Stomach (tissue), 9 donors: Measurements from ENCODE around the gene XIRP1. TPM values are rescaled to one million over a fixed set of nuclear protein-coding genes. Genes with fewer than 3 reads are reported as not detected.

Source experiments
- DNase-seq, 2 donors: peaks; one replicate each; pipeline versions ENCODE4 v3.0.0 to v3.0.0-alpha.2; 2013 to 2019
- H3K27ac ChIP-seq, 5 donors: fragments of 200-600 bp in 4 of 5; sonication (generic) in 4 of 5; one replicate each; pipeline ENCODE4 v1.5.1; 2013 to 2019; ENCODE audit warnings: mild to moderate bottlenecking in 1 of 5, moderate library complexity in 1 of 5
- H3K27me3 ChIP-seq, 3 donors: fragments of 200-600 bp; sonication (generic); one replicate each; pipeline ENCODE4 v1.5.1; 2017 to 2019; ENCODE audit warnings: mixed run types in 1 of 3
- H3K36me3 ChIP-seq, 4 donors: fragments of 200-600 bp; sonication (generic); 1 replicate in 3 of 4; 2 replicates in 1 of 4; pipeline ENCODE4 v1.5.1; 2016 to 2019
- H3K4me1 ChIP-seq, 4 donors: fragments of 200-600 bp; sonication (generic); one replicate each; pipeline ENCODE4 v1.5.1; 2016 to 2019
- H3K4me3 ChIP-seq, 4 donors: fragments of 200-600 bp; sonication (generic) in 3 of 4; one replicate each; pipeline ENCODE4 v1.5.1; 2016 to 2019; ENCODE audit warnings: mild to moderate bottlenecking in 1 of 4
- H3K9me3 ChIP-seq, 4 donors: fragments of 200-600 bp; sonication (generic); one replicate each; pipeline ENCODE4 v1.5.1; 2016 to 2019
- EP300 ChIP-seq: sonication (generic); formaldehyde crosslinking; IDR thresholded peaks from one replicate; pipeline ENCODE4 v1.6.1; 2017; ENCODE audit warnings: antibody characterized with exemption
- POLR2A ChIP-seq, 4 donors: fragments of 450-650 bp; IDR thresholded peaks; one replicate each; pipeline ENCODE4 v1.6.1; 2016; ENCODE audit warnings: antibody characterized with exemption in 4 of 4, control low read depth in 2 of 4, mild to moderate bottlenecking in 1 of 4, moderate library complexity in 1 of 4
- POLR2AphosphoS5 ChIP-seq, 3 donors: sonication (generic); formaldehyde crosslinking; IDR thresholded peaks; one replicate each; pipeline ENCODE4 v1.6.1; 2016; ENCODE audit warnings: antibody characterized with exemption in 3 of 3
- WGBS, 5 donors: extraction: QIAGEN DNeasy Blood & Tissue Kit in 3 of 5; methylation state at CpG; one replicate each; pipeline versions ENCODE4 v1.1.5 to v1.1.7; 2013 to 2018; 5-methylcytosine and 5-hydroxymethylcytosine counted together
- intact Hi-C: fragments of 100-400 bp; cut with DNase I; formaldehyde crosslinking; loops from one replicate; pipeline ENCODE4 v1.15.1; 2023; ENCODE audit warnings: low total_unique reads
- polyA plus RNA-seq, 3 donors: library from polyadenylated mRNA; stranded (reverse); fragments of 200-250 nt; gene quantifications; one replicate each; pipeline ENCODE4 v1.2.3, GENCODE V29; 2013
- total RNA-seq, 5 donors: library from RNA; depleted of rRNA; stranded (reverse); fragments of >200 nt; gene quantifications; one replicate each; pipeline versions ENCODE4 v1.1.0 to v1.2.3, GENCODE V29; 2014 to 2016
- TF ChIP-seq, protein P1 (sequence below), 7 experiments: fragments of 450-650 bp in 4 of 7; fragments of 200-600 bp in 3 of 7; sonication (generic) in 3 of 7; IDR thresholded peaks; one replicate each; pipeline ENCODE4 v1.5.1; 2016 to 2019; ENCODE audit warnings: antibody characterized with exemption in 7 of 7, control low read depth in 2 of 7, mild to moderate bottlenecking in 1 of 7
- donor health status: healthy with polysubstance abuse.
- donor health status: Bipolar disorder and iron deficiency.
- donor health status: healthy.

Gene XIRP1
- total and polyA plus RNA-seq, 8 donors: under 0.01 to 1.1 (median 0.18) TPM; not detected in 3

DNA sequence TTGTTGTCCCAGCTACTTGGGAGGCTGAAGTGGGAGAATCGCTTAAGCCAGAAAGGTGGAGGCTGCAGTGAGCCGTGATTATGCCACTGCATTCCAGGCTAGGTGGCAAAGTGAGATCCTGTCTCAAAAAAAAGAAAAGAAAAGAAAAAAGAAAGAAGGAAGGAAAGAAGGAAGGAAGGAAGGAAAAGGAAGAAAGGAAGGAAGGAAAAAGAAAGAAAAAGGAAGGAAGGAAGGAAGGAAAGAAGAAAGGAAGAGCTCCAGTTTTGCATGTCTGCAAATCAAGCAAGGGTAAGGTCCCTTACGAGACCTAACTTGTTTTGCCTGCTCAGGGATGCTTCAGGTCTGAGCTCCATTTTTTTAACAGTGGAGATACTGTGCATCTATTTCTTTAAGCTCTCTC is 3.6 kb upstream of the XIRP1 start:
- no peak for TF ChIP-seq POLR2AphosphoS5 (IDR thresholded peaks at IDR 0.05)
- TF ChIP-seq, protein P1, sequence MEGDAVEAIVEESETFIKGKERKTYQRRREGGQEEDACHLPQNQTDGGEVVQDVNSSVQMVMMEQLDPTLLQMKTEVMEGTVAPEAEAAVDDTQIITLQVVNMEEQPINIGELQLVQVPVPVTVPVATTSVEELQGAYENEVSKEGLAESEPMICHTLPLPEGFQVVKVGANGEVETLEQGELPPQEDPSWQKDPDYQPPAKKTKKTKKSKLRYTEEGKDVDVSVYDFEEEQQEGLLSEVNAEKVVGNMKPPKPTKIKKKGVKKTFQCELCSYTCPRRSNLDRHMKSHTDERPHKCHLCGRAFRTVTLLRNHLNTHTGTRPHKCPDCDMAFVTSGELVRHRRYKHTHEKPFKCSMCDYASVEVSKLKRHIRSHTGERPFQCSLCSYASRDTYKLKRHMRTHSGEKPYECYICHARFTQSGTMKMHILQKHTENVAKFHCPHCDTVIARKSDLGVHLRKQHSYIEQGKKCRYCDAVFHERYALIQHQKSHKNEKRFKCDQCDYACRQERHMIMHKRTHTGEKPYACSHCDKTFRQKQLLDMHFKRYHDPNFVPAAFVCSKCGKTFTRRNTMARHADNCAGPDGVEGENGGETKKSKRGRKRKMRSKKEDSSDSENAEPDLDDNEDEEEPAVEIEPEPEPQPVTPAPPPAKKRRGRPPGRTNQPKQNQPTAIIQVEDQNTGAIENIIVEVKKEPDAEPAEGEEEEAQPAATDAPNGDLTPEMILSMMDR (IDR thresholded peaks at IDR 0.05): no peak
- TF ChIP-seq EP300: no peak
- TF ChIP-seq POLR2A (IDR thresholded peaks at IDR 0.05): no peak
- H3K4me3 ChIP-seq: no peak overlapping the region
- no peaks in the 10 kb centered on the region for H3K27me3 ChIP-seq
- no peaks in the 10 kb centered on the region for H3K9me3 ChIP-seq
- DNase-seq: no peak
- H3K4me1 ChIP-seq: peaks cover 0 to 12% (median 4%) of the 10 kb centered on the region in 4 donors
- intact Hi-C loops: loop anchor here (10.0 kb wide), 1 partner anchor 179 kb away; no protein-coding TSS in a partner anchor
- H3K36me3 ChIP-seq: no peaks in the 10 kb centered on the region
- 72 to 87% (median 86%) methylated on average over 3 of the region's 3 CpGs for WGBS, 5 donors
- no peak overlapping the region for H3K27ac ChIP-seq

DNA sequence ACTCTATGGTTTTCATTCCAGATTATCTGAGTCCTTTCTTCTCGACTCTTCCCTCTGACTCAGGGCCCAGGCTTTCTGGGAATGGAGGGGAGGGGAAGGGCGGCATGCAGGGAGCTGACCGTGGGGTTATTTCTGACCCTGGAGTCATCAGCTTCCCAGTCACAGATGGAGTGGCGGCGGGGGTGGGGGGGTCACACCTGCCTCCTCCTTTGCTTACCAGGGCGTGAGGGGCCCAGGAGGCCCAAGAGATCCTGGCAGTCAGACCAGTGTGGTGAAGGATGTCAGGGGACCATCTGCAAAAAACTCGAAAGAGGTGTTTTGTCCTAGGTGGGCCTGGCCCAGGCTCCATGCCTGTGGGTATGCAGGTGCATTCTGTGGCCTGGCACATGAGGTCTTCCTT is 996 bp upstream of the XIRP1 start:
- no peak for DNase-seq
- intact Hi-C loops: loop anchor here (5.0 to 10.0 kb wide), 3 partner anchors 66 to 181 kb away; partner anchors contain the start of gene CX3CR1
- Histone ChIP-seq H3K4me1 (peaks cover 8 to 27% (median 14%) of the 10 kb centered on the region in 4 donors), H3K27me3 (no peaks in the 10 kb centered on the region), H3K27ac (no peak overlapping the region), H3K9me3 (no peaks in the 10 kb centered on the region), H3K36me3 (no peaks in the 10 kb centered on the region), H3K4me3 (no peak overlapping the region)
- no peak for TF ChIP-seq EP300
- TF ChIP-seq POLR2A (IDR thresholded peaks at IDR 0.05): no peak
- WGBS, 5 donors: 71 to 85% (median 80%) methylated on average over 7 of the region's 7 CpGs

DNA sequence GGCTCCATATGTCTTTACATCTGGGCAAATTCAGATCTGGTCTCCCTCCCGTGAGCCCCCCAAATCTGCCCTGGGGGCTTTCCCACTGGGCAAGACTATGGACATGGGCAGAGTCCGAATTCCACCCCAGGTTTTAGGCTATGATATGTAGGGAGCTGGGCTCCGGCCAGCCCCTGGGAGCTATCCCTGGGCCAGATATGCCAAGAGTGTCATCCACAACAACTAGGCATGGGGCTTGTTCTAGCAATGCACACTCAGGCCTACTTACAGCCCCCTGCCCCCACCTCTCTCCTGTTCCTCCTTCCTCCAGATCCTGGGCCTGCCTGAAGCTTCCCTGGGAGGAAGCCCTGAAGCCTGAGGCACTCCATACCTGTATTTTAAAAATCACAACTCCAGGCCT is 622 bp downstream of the XIRP1 start:
- DNase-seq: no peak
- H3K27me3 ChIP-seq: no peaks in the 10 kb centered on the region
- no peak overlapping the region for H3K4me3 ChIP-seq
- TF ChIP-seq POLR2AphosphoS5 (IDR thresholded peaks at IDR 0.05) (no peak), POLR2A (IDR thresholded peaks at IDR 0.05) (no peak), EP300 (no peak)
- TF ChIP-seq, protein P1 (IDR thresholded peaks at IDR 0.05): no peak
- no peak overlapping the region for H3K27ac ChIP-seq
- intact Hi-C loops: loop anchor here (5.0 to 10.0 kb wide), 3 partner anchors 64 to 183 kb away; partner anchors contain the start of gene CX3CR1
- 83 to 88% (median 86%) methylated on average over 3 of the region's 3 CpGs for WGBS, 5 donors
- no peaks in the 10 kb centered on the region for H3K36me3 ChIP-seq
- H3K4me1 ChIP-seq: peaks cover 8 to 24% (median 13%) of the 10 kb centered on the region in 4 donors
- H3K9me3 ChIP-seq: no peaks in the 10 kb centered on the region

DNA sequence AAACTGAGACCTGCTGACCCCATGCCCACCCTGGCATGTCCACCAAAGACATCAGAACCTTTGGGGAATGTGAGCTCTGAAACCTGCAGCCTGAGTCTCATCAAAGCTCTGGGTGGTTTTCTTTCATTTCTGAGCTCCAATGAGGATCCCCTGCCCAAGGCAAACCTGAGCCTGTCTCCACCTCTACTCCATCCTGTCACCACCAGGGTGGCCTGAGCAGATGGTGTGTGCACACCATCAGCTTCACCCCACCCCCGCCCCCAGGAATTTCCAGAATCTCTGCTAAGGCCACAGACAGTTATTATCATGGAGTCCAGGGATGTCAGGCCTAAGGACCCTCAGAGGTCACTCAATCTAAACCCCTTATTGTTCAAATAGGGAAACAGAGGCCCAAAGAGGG is 1.3 kb downstream of the XIRP1 start:
- intact Hi-C loops: loop anchor here (5.0 to 10.0 kb wide), 3 partner anchors 64 to 184 kb away; partner anchors contain the start of gene CX3CR1
- no peak overlapping the region for H3K27ac ChIP-seq
- peaks cover 8 to 17% (median 10%) of the 10 kb centered on the region in 4 donors for H3K4me1 ChIP-seq
- TF ChIP-seq EP300 (no peak), POLR2AphosphoS5 (IDR thresholded peaks at IDR 0.05) (no peak), POLR2A (IDR thresholded peaks at IDR 0.05) (no peak)
- TF ChIP-seq, protein P1 (IDR thresholded peaks at IDR 0.05): no peak
- no peaks in the 10 kb centered on the region for H3K27me3 ChIP-seq
- WGBS, 5 donors: 82 to 95% (median 93%) methylated on average over 1 of the region's 1 CpG
- H3K4me3 ChIP-seq: no peak overlapping the region
- DNase-seq: no peak
- H3K36me3 ChIP-seq: no peaks in the 10 kb centered on the region
- H3K9me3 ChIP-seq: no peaks in the 10 kb centered on the region

DNA sequence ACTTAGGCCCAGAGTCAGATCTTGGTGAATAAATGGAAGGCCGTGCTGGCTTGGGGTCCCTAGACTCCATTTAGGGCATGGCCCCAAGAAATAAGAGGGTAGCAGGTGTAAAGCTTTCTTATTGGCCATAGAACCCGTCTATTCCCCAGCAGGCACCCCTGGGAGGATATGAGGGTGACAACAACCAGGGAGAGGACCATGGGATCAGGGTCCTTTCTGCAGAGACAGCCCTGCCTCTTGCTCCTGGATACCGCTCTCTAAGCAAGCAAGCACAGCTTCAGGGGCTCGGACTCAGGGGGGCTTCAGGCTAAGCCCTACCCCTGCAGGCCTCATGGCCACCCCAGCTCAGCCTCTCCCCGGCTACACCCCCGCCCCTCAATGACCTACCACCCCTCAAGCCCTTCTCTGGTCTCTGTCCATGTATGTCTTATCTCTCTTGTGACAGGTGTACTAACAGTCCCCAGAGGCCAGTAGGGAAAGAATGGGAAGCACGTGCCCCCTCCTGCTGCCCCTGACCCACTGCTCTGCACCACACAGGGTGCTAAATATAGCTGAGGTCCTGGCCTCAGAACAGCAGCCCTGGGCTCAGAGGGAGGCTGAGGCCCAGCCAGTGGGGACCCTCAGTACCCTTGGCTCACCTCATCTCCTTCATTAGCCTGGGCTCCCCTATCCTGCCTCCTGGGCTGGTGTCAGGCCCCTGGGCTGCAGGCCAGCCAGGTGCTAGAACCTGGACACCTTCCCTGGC is 1.9 kb downstream of the XIRP1 start:
- intact Hi-C loops: loop anchor here (5.0 to 10.0 kb wide), 3 partner anchors 63 to 184 kb away; partner anchors contain the start of gene CX3CR1

More for the DNA sequence above, 1.9 kb downstream of the XIRP1 start:
- Histone ChIP-seq H3K9me3 (no peaks in the 10 kb centered on the region), H3K36me3 (no peaks in the 10 kb centered on the region), H3K4me1 (peaks cover 8 to 17% (median 10%) of the 10 kb centered on the region in 4 donors), H3K27ac (peak overlapping the region in 1 of 5 donors; percentile 41), H3K4me3 (no peak overlapping the region), H3K27me3 (no peaks in the 10 kb centered on the region)
- 39 to 76% (median 70%) methylated on average over 3 to 7 of the region's 7 CpGs for WGBS, 5 donors
- DNase-seq: no peak
- TF ChIP-seq, protein P1 (IDR thresholded peaks at IDR 0.05): no peak
- no peak for TF ChIP-seq POLR2A (IDR thresholded peaks at IDR 0.05)
- no peak for TF ChIP-seq EP300
- no peak for TF ChIP-seq POLR2AphosphoS5 (IDR thresholded peaks at IDR 0.05)
